ENCODE data around the gene AMOTL1. TPM values are rescaled to one million over a fixed set of nuclear protein-coding genes. Genes with fewer than 3 reads are reported as not detected.
A peak's percentile ranks its signal among the peaks of the same experiment; 100 is the strongest.

The AMOTL1 gene
- total and polyA plus RNA-seq, 2 of the 8 experiments (the other 6 are each of a cell fraction or from before 2014, with no cell fraction given) = 9.0 to 27.6 TPM

DNA sequence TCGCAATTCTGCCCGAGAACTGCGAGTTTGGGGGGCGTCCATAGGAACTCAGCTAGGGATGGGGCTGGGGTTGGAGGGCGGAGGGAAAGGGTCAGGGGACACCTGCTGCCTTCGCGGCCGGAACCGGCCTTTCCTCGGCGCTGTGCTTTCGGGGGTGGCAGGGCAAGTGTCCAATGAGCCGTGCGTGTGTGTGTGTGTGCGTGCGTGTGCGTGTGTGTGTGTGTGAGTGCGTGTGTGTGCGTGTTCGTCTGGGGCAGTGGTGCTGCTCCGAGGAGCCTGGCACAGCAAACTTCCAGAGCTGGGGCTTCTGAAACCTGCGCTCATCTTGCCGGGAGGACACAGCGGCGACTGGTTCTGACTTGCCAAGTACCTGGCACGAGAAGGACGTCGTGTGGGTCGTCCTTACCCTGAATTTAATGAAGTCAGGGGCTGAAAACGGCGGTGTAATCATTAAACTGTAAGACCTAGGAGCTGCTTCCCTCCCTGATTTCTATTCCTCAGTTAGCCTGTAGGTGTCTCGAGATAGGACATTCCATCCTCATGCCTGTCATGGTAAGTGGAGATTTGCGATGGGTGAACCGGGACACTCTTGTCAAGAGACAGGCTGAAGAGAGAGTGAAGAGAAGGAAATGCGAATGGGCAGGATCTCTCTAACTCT, 27.0 kb upstream of the AMOTL1 start (continued):
- TF ChIP-seq EP300 (IDR thresholded peaks at IDR 0.05; ENCODE audit: borderline replicate concordance in 1 of 2, low read depth in 2 of 2, low read length in 2 of 2) = no peak
- TF ChIP-seq, protein P1, sequence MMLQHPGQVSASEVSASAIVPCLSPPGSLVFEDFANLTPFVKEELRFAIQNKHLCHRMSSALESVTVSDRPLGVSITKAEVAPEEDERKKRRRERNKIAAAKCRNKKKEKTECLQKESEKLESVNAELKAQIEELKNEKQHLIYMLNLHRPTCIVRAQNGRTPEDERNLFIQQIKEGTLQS (IDR thresholded peaks at IDR 0.05; ENCODE audit: insufficient read depth, low read depth, low read length) = no peak
- TF ChIP-seq SP2 (IDR thresholded peaks at IDR 0.05; ENCODE audit: low read length) = no peak
- TF ChIP-seq, protein P2, sequence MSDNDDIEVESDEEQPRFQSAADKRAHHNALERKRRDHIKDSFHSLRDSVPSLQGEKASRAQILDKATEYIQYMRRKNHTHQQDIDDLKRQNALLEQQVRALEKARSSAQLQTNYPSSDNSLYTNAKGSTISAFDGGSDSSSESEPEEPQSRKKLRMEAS (IDR thresholded peaks at IDR 0.05) = 0 out of 2 replicates have a peak, but pooled peaks have one; percentile 75
- no peak for TF ChIP-seq KDM1A (IDR thresholded peaks at IDR 0.05; ENCODE audit: borderline replicate concordance, low read length)
- TF ChIP-seq SRF (IDR thresholded peaks at IDR 0.05; ENCODE audit: low read depth, low read length) = no peak
- TF ChIP-seq JUND (IDR thresholded peaks at IDR 0.05; ENCODE audit: low read length) = no peak
- no peak for TF ChIP-seq BCL11A (IDR thresholded peaks at IDR 0.05; ENCODE audit: low read depth in 2 of 2, low read length in 2 of 2)
- no peak for TF ChIP-seq MAFK (IDR thresholded peaks at IDR 0.05; ENCODE audit: low read depth, low read length)
- 0 out of 4 replicates have a peak, but pooled peaks of 1 of the 2 experiments have one; percentile 33 for TF ChIP-seq HDAC2 (IDR thresholded peaks at IDR 0.05; ENCODE audit: borderline replicate concordance in 1 of 2, low read depth in 2 of 2, low read length in 2 of 2)
- no peak for TF ChIP-seq FOSL1 (IDR thresholded peaks at IDR 0.05; ENCODE audit: insufficient read depth, low read depth, low read length)
- TF ChIP-seq, protein P3, sequence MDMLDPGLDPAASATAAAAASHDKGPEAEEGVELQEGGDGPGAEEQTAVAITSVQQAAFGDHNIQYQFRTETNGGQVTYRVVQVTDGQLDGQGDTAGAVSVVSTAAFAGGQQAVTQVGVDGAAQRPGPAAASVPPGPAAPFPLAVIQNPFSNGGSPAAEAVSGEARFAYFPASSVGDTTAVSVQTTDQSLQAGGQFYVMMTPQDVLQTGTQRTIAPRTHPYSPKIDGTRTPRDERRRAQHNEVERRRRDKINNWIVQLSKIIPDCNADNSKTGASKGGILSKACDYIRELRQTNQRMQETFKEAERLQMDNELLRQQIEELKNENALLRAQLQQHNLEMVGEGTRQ (IDR thresholded peaks at IDR 0.05; ENCODE audit: low read length) = no peak
- no peak for TF ChIP-seq CBX8 (IDR thresholded peaks at IDR 0.05; ENCODE audit: borderline replicate concordance, low read depth, low read length)
- TF ChIP-seq, protein P4, sequence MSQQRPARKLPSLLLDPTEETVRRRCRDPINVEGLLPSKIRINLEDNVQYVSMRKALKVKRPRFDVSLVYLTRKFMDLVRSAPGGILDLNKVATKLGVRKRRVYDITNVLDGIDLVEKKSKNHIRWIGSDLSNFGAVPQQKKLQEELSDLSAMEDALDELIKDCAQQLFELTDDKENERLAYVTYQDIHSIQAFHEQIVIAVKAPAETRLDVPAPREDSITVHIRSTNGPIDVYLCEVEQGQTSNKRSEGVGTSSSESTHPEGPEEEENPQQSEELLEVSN (IDR thresholded peaks at IDR 0.05) = peak; percentile 49
- TF ChIP-seq CTBP2 (IDR thresholded peaks at IDR 0.05; ENCODE audit: borderline replicate concordance, insufficient read depth, insufficient read length, low read length) = no peak
- TF ChIP-seq SAP30 (IDR thresholded peaks at IDR 0.05; ENCODE audit: insufficient read depth, insufficient replicate concordance, low read length) = peak; percentile 28
- TF ChIP-seq EZH2 (IDR thresholded peaks at IDR 0.05; ENCODE audit: low read depth, low read length, severe bottlenecking) = peak; percentile 41
- no peak for TF ChIP-seq POLR2AphosphoS5 (IDR thresholded peaks at IDR 0.05; ENCODE audit: low read depth, low read length)
